OCI-M1 (cell line): ENCODE results near the gene SLC26A1.

Source experiments
- DNase-seq: peaks from one replicate; lab custom pipeline; 2025; lab: John Stamatoyannopoulos, UW

SLC26A1 gene, protein sequence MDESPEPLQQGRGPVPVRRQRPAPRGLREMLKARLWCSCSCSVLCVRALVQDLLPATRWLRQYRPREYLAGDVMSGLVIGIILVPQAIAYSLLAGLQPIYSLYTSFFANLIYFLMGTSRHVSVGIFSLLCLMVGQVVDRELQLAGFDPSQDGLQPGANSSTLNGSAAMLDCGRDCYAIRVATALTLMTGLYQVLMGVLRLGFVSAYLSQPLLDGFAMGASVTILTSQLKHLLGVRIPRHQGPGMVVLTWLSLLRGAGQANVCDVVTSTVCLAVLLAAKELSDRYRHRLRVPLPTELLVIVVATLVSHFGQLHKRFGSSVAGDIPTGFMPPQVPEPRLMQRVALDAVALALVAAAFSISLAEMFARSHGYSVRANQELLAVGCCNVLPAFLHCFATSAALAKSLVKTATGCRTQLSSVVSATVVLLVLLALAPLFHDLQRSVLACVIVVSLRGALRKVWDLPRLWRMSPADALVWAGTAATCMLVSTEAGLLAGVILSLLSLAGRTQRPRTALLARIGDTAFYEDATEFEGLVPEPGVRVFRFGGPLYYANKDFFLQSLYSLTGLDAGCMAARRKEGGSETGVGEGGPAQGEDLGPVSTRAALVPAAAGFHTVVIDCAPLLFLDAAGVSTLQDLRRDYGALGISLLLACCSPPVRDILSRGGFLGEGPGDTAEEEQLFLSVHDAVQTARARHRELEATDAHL

GRCh38 chr4:993111-994029, at the start of gene SLC26A1:
Gene SLC26A1, minus strand, starts transcription at chr4:993404. Its CDS starts 1,701 bp downstream, at chr4:991703.
- DNase-seq: no peak

DNA sequence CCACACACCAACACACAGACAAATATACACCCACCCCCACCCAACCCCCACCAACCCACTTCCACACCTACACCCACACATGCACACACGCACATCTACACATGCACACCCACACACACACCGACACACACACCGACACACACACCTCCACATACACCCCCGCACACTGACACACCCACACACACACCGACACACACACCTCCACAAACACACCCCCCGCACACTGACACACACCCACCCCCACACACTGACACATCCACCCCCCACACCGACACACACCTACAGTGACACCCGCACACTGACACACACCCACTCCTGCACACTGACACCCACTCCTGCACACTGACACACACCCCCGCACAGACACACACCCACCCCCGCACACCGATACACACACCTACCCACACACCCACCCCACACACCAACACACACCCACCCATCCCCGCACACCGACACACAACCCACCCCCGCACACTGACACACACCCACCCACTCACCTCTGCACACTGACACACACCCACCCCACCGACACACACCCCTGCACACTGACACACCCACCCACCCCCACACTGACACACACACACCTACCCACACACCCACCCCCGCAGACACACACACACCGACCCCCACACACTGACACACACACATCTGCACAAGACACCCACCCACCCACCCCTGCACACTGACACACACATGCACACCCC, 49.3 kb upstream of the SLC26A1 start:
- DNase-seq: no peak

- DNase-seq: no peak
Observed at GRCh38 chr4:1041936-1042330, 48.7 kb upstream of the SLC26A1 start.

DNA sequence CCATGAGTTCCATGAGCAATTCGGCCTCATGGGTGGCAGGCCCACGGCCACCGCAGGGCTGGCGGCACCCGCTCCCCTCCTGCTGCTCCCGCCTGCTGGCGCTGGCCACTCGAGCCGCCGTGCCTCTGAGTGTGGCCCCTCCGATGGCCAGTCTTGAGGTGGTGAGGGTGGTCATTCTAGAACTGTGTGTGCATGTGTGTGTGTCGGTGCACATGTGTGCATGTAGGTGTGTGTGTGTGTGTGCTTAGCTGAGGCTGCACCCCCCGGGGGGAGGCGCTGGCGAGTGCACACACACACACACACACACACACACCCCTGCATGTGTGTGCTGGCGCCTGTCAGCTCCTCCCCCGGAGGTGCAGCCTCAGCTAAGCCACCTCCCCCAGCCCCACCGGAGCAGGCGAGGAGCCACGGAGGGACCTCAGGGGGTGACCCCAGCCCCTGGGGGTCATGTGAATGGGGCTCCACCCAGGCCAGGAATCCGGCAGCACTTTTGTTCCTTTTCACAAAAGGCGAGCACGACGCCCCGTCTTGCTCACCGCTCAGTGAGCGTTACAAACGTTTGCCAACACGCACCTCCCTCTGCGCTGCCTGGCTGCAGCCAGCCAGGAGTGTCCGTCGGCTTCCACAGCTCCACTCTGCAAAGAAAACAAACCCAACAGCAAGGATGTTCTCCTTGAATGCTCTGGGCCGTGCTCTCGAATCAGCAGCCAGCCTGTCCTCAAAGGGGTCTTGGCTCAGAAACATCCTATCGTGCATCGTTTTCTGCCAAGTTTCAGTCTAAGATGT, 48.1 kb upstream of the SLC26A1 start:
- DNase-seq: no peak

GRCh38 chr4:1040344-1041146, 47.3 kb upstream of the SLC26A1 start:
- no peak for DNase-seq

DNA sequence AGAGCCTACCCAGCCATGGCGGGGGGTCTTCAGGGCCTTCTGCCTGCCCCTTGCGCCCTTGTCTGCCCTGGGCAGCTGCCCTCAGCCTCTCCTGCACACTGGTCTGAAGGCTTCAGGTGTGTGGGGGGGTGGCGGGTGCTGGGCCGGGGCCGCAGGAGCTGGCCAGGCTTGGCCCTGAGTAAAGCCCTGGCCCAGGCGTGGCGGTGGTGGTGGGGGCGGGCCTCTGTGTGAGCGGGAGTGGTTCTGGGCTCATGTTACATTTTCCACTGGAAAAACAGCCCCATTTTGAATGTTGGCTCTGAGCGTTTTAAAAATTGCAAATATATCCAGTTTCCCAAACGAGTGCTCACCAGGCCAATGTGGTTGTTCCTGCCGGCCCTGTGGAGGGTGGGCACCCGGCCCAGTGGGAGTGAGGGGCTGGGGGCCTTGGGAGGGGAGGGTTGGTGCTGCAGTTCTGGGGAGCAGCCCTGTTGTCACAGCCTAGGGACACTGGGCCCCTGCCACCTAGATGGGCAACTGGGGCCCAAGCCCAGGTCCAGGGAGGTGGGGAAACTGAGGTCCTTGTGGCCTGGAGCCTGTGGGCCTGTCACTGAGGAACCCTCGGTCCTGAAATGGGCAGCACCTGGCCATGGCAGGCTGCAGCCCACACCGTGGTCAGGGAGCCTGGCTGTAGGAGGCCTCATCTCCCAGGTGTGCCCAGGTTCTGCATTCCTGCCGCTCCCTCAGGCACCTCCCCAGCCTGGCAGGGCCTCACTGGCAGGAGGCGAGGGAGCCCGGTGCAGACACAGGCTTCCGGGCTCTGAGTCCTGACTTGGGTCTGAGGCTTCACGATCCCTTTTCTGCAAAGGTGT, 46.5 kb upstream of the SLC26A1 start:
- DNase-seq: peak; percentile 25

GRCh38 chr4:1038948-1039492, 45.8 kb upstream of the SLC26A1 start:
- DNase-seq: no peak

DNA sequence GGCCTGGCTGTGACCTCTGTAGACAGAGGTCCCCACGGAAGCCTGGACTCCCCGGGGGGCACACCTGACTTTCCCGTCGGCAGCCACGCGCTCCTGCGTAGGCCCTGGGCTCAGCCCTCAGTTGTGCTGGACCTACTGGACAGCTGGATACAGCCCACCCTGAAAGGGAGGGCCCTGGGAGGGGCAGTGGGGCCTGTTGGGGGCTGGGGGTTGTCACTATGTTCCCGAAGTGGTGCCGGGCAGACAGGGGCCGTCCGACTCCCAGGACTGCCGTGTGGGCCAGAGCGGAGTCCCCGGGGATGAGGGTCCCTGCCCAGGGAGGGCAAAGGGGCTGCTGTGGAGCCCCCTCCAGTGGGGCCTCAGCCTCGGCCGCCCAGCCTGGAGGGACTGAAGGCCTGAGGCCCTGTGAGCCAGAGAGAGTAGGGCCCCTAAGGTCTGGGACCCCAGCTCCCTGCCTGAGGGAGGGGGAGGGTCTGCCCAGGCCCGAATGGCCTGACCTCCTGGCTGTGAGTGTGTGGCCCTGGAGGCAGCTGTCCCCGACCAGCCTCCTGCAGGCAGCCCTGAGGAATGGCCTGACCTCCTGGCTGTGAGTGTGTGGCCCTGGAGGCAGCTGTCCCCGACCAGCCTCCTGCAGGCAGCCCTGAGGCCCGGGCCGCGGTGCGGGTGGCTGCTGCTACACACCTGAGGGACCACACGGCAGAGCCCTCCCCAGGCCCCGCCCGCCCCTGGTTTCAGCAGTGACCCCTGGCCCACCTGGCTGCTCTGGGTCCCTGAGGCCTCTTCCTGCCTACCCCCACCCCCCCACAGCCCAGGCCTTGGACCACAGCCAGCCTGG, 44.0 kb upstream of the SLC26A1 start:
- no peak for DNase-seq

- DNase-seq: no peak
Observed at GRCh38 chr4:1036095-1036494, 42.9 kb upstream of the SLC26A1 start.

GRCh38 chr4:1035510-1035909, 42.3 kb upstream of the SLC26A1 start:
- no peak for DNase-seq

DNA sequence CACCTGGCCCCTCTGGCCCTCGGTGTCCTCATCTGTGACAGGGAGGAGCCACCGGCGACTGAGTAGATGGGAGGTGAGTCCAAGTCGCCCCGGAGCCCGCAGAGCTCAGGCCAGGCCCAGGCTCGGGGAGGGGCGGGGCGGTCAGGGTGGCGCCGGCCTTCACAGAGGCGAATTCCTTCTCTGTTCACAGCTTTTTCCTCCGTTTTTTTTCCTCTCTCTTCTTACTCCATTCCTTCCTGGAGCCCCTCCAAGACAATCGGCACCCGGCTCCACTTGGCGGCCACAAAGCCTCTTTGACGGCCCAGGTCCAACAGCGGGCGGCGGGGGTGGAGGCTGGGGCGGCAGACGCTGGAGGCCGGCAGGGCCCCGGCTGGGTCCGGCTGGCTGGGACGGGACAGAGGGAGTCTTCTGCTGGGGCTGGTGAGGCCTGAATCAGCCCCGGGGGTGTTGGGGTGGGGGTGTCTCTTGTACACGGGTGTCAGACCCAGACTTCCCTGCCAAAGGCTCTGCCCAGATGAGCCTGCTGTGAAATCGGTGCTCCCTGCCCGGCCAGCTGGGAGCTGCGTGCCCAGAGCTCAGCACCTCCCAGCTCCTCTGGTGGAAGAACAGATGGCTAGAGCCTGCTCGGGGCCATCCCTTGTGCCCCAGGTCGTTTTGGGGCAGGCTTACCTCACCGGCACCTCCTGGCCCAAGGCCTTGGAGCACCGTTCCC, 40.8 kb upstream of the SLC26A1 start:
- no peak for DNase-seq

DNA sequence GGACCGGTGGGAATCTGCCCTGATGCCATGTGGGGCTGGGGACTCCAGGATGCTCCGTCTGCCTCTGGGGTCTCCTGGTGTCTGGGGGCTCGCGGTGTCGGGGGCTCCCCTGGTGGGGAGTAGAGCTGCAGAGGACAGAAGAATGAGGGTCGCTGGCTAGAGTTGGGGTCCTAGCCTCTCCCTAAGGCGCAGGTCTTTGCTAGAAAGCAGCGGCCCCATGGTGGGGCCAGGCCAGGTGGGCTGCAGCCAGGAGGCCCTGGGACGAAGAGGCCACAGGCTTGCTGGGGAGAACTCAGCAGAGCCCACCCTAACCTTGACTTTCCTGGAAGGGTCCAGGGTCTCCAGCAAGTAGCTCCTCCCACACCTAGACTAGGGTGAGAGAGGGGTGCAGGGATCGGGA, 39.7 kb upstream of the SLC26A1 start:
- no peak for DNase-seq

GRCh38 chr4:1031956-1032795, 39.0 kb upstream of the SLC26A1 start:
- no peak for DNase-seq

DNA sequence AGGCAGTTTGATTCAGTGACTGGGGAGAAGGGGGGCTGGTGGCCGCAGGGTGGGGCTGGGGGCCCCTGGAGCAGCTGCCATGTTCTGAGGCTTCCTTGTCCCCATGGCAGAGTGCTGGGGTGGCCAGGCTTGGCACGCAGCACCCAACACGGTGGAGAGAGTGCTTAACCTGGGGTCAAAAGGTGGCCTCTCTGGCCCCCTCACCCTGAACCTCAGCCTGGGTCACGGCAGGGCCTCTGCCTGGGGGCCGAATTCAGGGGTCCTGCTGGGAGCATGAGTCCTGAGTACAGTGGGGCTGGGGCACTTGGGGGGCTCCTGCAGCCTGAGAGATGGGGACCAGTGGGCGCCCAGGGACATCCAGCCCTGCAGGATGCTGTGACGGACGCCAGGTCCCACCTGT, 38.1 kb upstream of the SLC26A1 start:
- no peak for DNase-seq

DNA sequence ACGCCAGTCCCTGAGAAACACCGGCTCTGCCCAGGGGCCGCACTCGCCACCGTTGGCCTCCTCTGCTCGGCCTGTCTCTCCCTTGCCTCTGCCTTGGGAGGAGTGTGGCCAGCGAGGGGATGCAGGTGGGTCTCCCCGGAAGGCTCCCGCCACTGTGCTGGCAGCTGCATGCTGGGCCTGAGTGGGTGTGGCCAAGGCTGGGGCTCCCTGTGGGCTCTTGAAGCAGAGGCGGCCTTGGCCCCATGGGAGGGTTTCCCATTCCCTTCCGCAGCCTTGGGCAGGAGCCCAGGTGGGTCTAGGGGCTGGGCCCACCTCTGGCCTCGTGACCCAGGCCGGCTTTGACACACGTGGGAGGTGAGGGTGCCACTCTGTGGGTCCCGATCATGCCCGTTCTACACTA, 37.4 kb upstream of the SLC26A1 start:
- no peak for DNase-seq

GRCh38 chr4:1030031-1030430, 36.8 kb upstream of the SLC26A1 start:
- DNase-seq: peak; percentile 5
